Left kidney (tissue), 2 donors: ENCODE measurements around the gene CCL1. TPM values are rescaled to one million over a fixed set of nuclear protein-coding genes. Genes with fewer than 3 reads are reported as not detected.

Source experiments
- DNase-seq: peaks from one replicate; pipeline ENCODE4 v3.0.0-alpha.2; 2013
- polyA plus RNA-seq: library from polyadenylated mRNA; unstranded; fragments of 120-200 nt; gene quantifications from one replicate; pipeline ENCODE4 v1.2.1, GENCODE V29; 2013; ENCODE audit not compliant: insufficient read length

Gene CCL1
- polyA plus RNA-seq, 1 donor: not detected

- DNase-seq: no peak
These were observed 20.2 kb upstream of the CCL1 start for GRCh38 chr17:34383216-34383615.

DNA sequence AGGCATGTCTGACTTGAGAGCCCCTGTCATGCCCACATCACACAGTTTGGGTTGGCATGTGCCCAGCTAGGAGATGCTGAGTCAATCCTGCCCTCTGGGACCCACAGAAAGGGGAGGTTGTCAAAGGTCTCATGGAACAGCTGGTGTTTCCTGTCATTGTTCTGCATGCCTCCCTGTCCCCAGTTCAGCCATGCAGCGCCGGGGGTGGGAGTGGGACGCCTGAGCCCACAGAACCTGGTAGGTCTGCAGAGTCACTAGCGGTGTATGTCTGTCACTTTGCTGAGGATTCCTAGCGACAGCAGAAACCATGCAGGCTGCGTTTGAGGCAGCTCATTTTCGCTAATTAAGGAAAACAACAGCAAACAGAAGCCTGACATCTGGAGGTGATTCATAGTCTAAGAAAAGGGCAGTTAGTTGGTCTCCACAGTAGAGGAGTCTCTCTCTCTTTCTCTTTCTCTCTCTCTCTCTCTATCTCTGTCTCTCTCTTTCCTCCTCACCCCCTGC, 19.6 kb upstream of the CCL1 start:
- DNase-seq: no peak

GRCh38 chr17:34379868-34380267, 16.8 kb upstream of the CCL1 start:
- no peak for DNase-seq

DNA sequence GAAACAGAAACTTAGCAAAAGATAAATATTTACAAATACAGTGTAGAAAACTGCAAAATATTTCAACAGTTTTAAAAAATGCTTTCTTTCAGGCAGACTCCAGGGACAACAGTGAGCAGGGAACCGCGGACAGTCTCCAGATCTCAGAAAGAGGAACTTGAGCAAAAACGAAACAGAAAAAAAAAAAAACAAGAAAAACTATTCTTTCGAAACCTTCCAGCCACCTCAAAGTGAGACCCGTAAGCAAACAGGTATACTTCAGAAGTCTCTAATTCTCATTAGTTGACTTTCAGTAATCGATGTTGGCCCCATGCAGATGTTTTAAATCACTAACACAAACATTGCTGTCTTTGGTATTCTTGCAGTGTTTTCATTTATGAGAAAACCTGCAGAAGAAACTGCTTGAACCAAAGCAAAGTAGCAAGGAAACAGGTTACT, 15.7 kb upstream of the CCL1 start:
- DNase-seq: no peak

- no peak for DNase-seq
These were observed 14.2 kb upstream of the CCL1 start for GRCh38 chr17:34377078-34377823.

GRCh38 chr17:34375426-34375997, 12.5 kb upstream of the CCL1 start:
- no peak for DNase-seq

GRCh38 chr17:34374457-34374856, 11.4 kb upstream of the CCL1 start:
- DNase-seq: no peak

DNA sequence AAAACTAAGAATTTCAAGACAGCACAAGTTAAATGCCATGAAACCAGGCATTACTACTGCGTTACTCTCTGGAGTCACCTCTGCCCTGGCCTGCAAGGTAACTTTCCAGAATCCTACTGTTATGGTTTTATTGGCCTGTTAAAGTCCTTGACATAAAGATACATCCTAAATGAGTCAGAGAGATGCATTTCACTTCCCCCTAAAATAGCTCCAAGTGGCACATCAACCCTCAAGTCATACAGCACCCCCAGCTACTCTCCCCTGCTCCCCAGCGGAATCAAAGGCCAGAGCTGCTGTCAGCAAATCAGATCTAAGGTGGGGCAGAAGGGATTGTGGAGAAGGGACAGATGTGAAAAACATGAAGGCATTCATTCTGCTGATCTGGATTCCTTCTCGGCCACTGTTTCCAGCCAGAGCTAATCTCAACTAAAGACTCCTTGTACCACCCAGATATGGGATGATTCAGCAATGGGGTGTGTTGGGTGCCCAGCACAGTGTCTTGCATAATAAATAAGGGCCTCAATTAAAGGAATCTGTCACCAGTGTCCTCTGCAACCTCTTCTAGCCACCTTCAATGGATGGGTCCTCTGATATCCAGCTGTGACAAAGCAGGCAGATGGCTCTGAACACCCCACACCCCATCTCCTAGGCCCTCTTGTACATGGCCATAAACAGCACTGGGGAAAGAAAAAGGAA, 8.5 kb upstream of the CCL1 start:
- DNase-seq: no peak

DNA sequence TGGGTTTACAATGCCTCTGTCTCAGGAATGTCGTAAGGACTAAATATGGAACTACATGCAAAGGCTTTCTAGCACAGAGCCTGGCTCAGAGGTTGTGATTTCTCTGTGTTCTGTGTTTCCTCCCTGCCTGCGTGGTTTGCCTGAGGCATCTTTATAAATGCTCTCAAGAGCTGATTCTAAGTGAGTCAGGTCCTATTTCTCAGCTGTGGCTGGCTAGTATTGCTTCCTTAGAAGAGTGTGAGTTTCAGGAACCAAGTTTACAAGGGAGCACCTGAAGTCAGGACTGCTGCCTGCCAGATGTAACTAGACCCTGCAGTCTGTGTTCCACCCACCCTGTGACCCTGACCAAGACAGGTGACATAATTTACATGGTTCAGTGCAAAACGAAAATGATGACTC, 8.0 kb upstream of the CCL1 start:
- no peak for DNase-seq

DNA sequence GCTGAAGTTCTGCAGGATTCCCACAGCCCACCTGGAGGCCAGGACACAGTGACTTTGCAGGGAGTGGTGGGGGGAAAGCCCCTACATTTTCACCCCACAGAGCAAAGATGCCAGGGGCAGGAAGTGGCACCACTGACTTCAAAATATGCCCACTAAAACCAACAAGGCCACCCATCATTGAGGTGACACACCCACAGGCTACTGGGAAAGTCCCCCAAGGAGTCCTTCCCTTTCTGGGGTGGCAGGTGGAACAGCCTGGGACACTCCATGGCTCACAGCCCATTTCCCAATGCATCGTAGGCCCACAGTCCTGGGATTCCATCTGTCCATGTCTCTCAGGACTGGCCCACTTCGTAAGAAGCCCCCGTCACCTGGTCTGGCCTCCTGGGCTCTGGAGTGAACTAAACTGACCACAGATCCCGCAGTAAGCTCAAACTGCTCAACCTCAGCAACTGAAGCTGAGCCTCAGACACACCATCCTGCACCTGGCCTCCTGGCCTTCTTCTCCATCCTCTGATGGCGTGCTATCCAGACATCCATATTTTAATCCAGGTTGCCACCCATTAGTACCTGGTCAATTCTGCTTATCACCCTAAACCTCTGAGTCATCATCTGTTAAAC, 7.5 kb upstream of the CCL1 start:
- no peak for DNase-seq

GRCh38 chr17:34369571-34369970, 6.5 kb upstream of the CCL1 start:
- no peak for DNase-seq

- DNase-seq: no peak
These were observed 6.0 kb upstream of the CCL1 start for GRCh38 chr17:34368946-34369500.

- no peak for DNase-seq
These were observed 5.3 kb upstream of the CCL1 start for GRCh38 chr17:34368196-34368945.

DNA sequence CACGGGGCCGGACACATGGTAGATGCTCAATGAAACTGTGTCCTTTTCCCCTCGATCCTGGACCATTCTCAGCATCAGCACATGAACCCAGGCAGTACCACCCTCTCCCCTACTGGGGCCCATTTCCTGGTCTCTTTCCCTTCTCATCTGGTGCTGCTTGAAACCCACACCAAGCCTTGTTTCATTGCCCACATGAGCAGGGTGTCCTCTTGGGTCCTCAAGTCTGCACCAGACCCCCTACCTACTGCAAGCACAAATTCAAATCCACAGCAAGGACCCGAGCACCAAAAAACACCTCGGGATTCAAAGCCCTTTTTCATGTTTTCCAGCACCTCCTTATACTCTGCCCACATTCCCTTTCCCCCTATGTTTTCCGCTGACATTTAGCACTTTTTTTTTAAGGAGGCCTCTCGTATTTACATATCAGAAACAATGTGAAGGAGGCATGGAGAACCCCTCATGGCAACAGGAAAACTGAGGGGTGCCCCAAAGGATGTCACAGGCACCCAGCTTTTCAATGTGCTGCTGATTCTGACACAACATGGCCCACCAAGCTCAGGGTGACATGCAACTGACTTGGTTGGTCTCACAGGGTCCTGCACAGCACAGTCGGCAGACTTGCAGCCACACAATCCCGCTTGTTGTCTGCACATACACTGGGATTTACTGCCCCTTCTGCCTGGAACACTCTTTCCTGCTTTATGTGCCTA, 4.6 kb upstream of the CCL1 start:
- DNase-seq: no peak

DNA sequence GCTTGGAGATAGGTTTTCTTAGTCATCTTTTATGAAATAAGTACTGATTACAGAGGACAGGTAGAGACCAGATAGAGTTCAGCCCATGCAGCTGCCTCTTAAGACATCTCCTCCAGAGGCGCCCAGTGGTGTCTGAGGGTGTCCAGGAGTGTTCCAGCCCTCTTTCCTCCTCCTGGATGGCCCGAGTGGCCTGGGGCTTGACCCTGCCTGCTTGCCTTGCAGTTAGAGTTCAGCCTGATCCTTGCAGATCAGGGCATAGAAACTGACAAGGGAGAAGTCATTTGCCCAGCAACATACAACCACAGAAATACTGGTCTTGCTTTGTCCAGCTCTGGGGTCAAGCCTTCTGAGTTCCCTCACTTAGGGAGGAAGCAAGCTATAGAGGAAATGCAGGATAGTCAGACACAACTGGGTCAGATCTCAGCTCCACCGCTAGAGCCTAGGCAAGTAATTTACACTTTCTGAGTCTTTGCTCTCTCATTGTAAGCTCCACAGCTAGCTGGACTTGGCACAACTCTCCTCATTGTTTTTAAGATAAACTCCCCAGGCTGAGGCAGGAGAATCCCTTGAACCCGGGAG, 3.6 kb upstream of the CCL1 start:
- DNase-seq: no peak

- no peak for DNase-seq
These were observed 3.0 kb upstream of the CCL1 start for GRCh38 chr17:34366010-34366409.

- no peak for DNase-seq
These were observed 2.3 kb upstream of the CCL1 start for GRCh38 chr17:34365340-34365739.

DNA sequence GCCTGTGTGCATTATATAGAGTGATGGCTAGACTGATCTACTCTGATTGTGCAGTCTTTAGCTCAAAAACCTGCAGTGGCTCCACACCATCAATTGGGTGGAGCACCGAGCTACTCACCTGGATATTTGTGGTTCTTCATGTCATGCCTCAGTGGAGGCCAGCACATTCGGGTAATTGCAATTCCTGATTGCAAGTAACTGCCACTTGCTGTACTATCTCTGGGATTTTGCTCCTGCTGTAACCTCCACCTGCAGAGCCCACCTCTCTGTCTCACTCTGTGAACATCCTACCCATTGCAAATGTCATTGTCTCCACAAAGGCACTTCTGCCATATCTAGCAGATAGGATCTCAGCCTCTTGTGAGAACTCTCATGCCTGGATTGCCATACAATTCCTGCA, 1.7 kb upstream of the CCL1 start:
- DNase-seq: no peak

DNA sequence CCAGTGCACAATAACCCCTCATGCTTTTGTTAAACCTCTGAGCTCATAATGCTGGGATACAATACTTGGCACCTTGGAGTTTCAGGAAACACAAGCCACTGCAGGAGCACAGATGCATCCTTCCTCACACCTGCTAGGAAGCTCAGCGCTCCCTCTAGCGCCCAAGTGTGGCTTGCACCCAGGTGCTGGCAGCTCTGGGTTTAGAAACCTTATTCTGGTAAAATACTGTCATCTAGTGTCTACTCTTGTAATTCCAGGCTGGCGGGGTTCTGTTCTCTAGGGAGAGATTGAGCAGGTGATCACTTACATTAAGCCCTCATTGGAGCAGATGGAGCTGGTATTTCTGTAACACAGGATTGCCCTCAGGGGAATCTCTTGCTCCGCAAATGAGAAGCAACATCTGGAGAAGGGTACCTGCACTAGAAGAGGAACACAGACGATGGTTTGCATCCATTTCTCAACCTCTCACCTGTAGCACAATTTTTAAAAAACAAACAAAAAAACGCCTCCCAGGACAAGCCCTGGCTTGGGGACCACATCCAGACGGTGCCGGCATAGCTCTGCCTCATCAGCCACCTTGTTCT, 1.5 kb downstream of the CCL1 start:
- DNase-seq: peak; percentile 88

- no peak for DNase-seq
These were observed 2.3 kb downstream of the CCL1 start for GRCh38 chr17:34360601-34361270.
